Measurements from ENCODE around the gene RNF145.

RNF145 gene

GRCh38 chr5:159185773-159186172 lies 23.6 kb downstream of the RNF145 start:
- no peak overlapping the region for H3K4me3 ChIP-seq (ENCODE audit: low read depth, low read length)
- DNase-seq (ENCODE audit: low read depth) = no peak
- no peak for TF ChIP-seq CTCF (conservative IDR thresholded peaks at IDR 0.05; ENCODE audit: low read depth, low read length)

GRCh38 chr5:159184858-159185381 lies 24.4 kb downstream of the RNF145 start:
- DNase-seq (ENCODE audit: low read depth) = peak; percentile 85
- no peak overlapping the region for H3K4me3 ChIP-seq (ENCODE audit: low read depth, low read length)
- TF ChIP-seq CTCF (conservative IDR thresholded peaks at IDR 0.05; ENCODE audit: low read depth, low read length) = no peak

GRCh38 chr5:159184236-159184635 lies 25.1 kb downstream of the RNF145 start:
- TF ChIP-seq CTCF (conservative IDR thresholded peaks at IDR 0.05; ENCODE audit: low read depth, low read length) = no peak
- peak; percentile 72 for DNase-seq (ENCODE audit: low read depth)
- H3K4me3 ChIP-seq (ENCODE audit: low read depth, low read length) = no peak overlapping the region

- no peak overlapping the region for H3K4me3 ChIP-seq (ENCODE audit: low read depth, low read length)
- no peak for TF ChIP-seq CTCF (conservative IDR thresholded peaks at IDR 0.05; ENCODE audit: low read depth, low read length)
- no peak for DNase-seq (ENCODE audit: low read depth)
These were observed 26.1 kb downstream of the RNF145 start for GRCh38 chr5:159183247-159183646.

- no peak for TF ChIP-seq CTCF (conservative IDR thresholded peaks at IDR 0.05; ENCODE audit: low read depth, low read length)
- peak; percentile 61 for DNase-seq (ENCODE audit: low read depth)
- no peak overlapping the region for H3K4me3 ChIP-seq (ENCODE audit: low read depth, low read length)
These were observed 26.7 kb downstream of the RNF145 start for GRCh38 chr5:159182691-159183090.

GRCh38 chr5:159181651-159182050 lies 27.7 kb downstream of the RNF145 start:
- no peak for DNase-seq (ENCODE audit: low read depth)
- no peak for TF ChIP-seq CTCF (conservative IDR thresholded peaks at IDR 0.05; ENCODE audit: low read depth, low read length)
- no peak overlapping the region for H3K4me3 ChIP-seq (ENCODE audit: low read depth, low read length)

GRCh38 chr5:159181152-159181551 lies 28.2 kb downstream of the RNF145 start:
- peak; percentile 55 for DNase-seq (ENCODE audit: low read depth)
- no peak for TF ChIP-seq CTCF (conservative IDR thresholded peaks at IDR 0.05; ENCODE audit: low read depth, low read length)
- H3K4me3 ChIP-seq (ENCODE audit: low read depth, low read length) = no peak overlapping the region

Data from choroid plexus epithelial cell (primary cell).